Lower leg skin (tissue), 3 donors: ENCODE results near the gene PKD1.
"Not testable (repeated sequence)": the region's sequence is repeated elsewhere in the genome, so short reads cannot be mapped to it uniquely, and the experiment has no call there.

ENCODE experiments used
- CTCF ChIP-seq, 3 donors: fragments of 450-650 bp; IDR thresholded peaks; one replicate each; pipeline ENCODE4 v1.5.1; 2016; ENCODE audit warnings: antibody characterized with exemption in 3 of 3, mild to moderate bottlenecking in 3 of 3, moderate library complexity in 2 of 3
- POLR2A ChIP-seq, 2 donors: fragments of 450-650 bp; IDR thresholded peaks; one replicate each; pipeline ENCODE4 v1.6.1; 2016 to 2017; ENCODE audit warnings: antibody characterized with exemption in 2 of 2, mild to moderate bottlenecking in 1 of 2, moderate library complexity in 1 of 2

GRCh38 chr16:2114225-2114624 is 21.5 kb downstream of the PKD1 start:
- TF ChIP-seq CTCF, POLR2A (IDR thresholded peaks at IDR 0.05): not testable (repeated sequence)
